HEK293 (cell line): ENCODE results near the gene AUH.

Experiments
- CTCF ChIA-PET: fragments of 350-600 bp; formaldehyde crosslinking; extraction: SDS; loops from one replicate; lab custom pipeline; 2021; ENCODE audit warnings: antibody characterized with exemption; lab: Yijun Ruan, JAX
- POLR2A ChIA-PET: fragments of 300-600 bp; formaldehyde crosslinking; extraction: SDS; loops from one replicate; lab custom pipeline; 2020; ENCODE audit warnings: antibody characterized with exemption, inconsistent platforms; lab: Yijun Ruan, JAX
- H3K27ac ChIP-seq: fragments of 200-500 bp; sonication (Bioruptor generic); 2 replicates; pipeline ENCODE4 v1.5.1; 2014; ENCODE audit warnings: low read depth, low read length, control low read depth, inconsistent platforms; ENCODE audit errors: extremely low read depth
- H3K36me3 ChIP-seq, 2 experiments: fragments of 200-500 bp in 1 of 2; sonication (Bioruptor generic) in 1 of 2; 1 replicate in 1 of 2; 2 replicates in 1 of 2; pipeline ENCODE4 v1.5.1; 2014 to 2017; ENCODE audit warnings: inconsistent platforms in 2 of 2, low read length in 2 of 2; ENCODE audit not compliant: control insufficient read depth in 2 of 2, insufficient read depth in 1 of 2
- H3K4me1 ChIP-seq: fragments of 200-500 bp; sonication (Bioruptor generic); 2 replicates; pipeline ENCODE4 v1.5.1; 2014; ENCODE audit warnings: mild to moderate bottlenecking, low read length, inconsistent platforms; ENCODE audit not compliant: control insufficient read depth, insufficient read depth
- H3K4me3 ChIP-seq: 2 replicates; pipeline ENCODE4 v1.5.1; 2011; ENCODE audit warnings: low read depth, mild to moderate bottlenecking, control low read depth, low read length, moderate library complexity
- H3K9me3 ChIP-seq: fragments of 200-500 bp; sonication (Bioruptor generic); 2 replicates; pipeline ENCODE4 v1.5.1; 2014; ENCODE audit warnings: low read depth, low read length, inconsistent platforms; ENCODE audit not compliant: control insufficient read depth, insufficient read depth
- HIC1 ChIP-seq: fragments of 450-650 bp; formaldehyde crosslinking; IDR thresholded peaks from 2 replicates; pipeline ENCODE4 v1.5.1; 2016; ENCODE audit warnings: missing biosample characterization, missing genetic modification characterization
- KLF7 ChIP-seq: fragments of 450-650 bp; formaldehyde crosslinking; IDR thresholded peaks from 2 replicates; pipeline ENCODE4 v1.5.1; 2016; ENCODE audit warnings: missing biosample characterization, missing genetic modification characterization, borderline replicate concordance
- MZF1 ChIP-seq: fragments of 450-650 bp; formaldehyde crosslinking; IDR thresholded peaks from 2 replicates; pipeline ENCODE4 v1.5.1; 2017; ENCODE audit warnings: missing biosample characterization, missing genetic modification characterization, borderline replicate concordance
- SCRT1 ChIP-seq: fragments of 450-650 bp; formaldehyde crosslinking; IDR thresholded peaks from 2 replicates; pipeline ENCODE4 v1.5.1; 2016; ENCODE audit warnings: missing biosample characterization, missing genetic modification characterization, borderline replicate concordance
- ZEB2 ChIP-seq: fragments of 450-650 bp; formaldehyde crosslinking; IDR thresholded peaks from 2 replicates; pipeline ENCODE4 v1.5.1; 2016; ENCODE audit warnings: missing biosample characterization, missing genetic modification characterization
- ZNF146 ChIP-seq: fragments of 450-650 bp; formaldehyde crosslinking; IDR thresholded peaks from 2 replicates; pipeline ENCODE4 v1.5.1; 2016; ENCODE audit warnings: missing biosample characterization, missing genetic modification characterization
- ZNF175 ChIP-seq: fragments of 450-650 bp; formaldehyde crosslinking; IDR thresholded peaks from 2 replicates; pipeline ENCODE4 v1.5.1; 2016; ENCODE audit warnings: missing biosample characterization, missing genetic modification characterization
- ZNF2 ChIP-seq: fragments of 450-650 bp; formaldehyde crosslinking; IDR thresholded peaks from 2 replicates; pipeline ENCODE4 v1.5.1; 2016; ENCODE audit warnings: missing biosample characterization, missing genetic modification characterization
- ZNF23 ChIP-seq: fragments of 450-650 bp; formaldehyde crosslinking; IDR thresholded peaks from 2 replicates; pipeline ENCODE4 v1.5.1; 2016; ENCODE audit warnings: missing biosample characterization, missing genetic modification characterization, borderline replicate concordance
- ZNF24 ChIP-seq: fragments of 450-650 bp; formaldehyde crosslinking; IDR thresholded peaks from 2 replicates; pipeline ENCODE4 v1.5.1; 2016; ENCODE audit warnings: missing biosample characterization, missing genetic modification characterization
- ZNF248 ChIP-seq: fragments of 450-650 bp; formaldehyde crosslinking; IDR thresholded peaks from 2 replicates; pipeline ENCODE4 v1.5.1; 2017; ENCODE audit warnings: missing biosample characterization, missing genetic modification characterization
- ZNF394 ChIP-seq: fragments of 450-650 bp; formaldehyde crosslinking; IDR thresholded peaks from 2 replicates; pipeline ENCODE4 v1.5.1; 2016; ENCODE audit warnings: missing biosample characterization, missing genetic modification characterization, mild to moderate bottlenecking, moderate library complexity, borderline replicate concordance
- ZNF416 ChIP-seq: fragments of 450-650 bp; formaldehyde crosslinking; IDR thresholded peaks from 2 replicates; pipeline ENCODE4 v1.5.1; 2016; ENCODE audit warnings: missing biosample characterization, missing genetic modification characterization
- ZNF514 ChIP-seq: fragments of 450-650 bp; formaldehyde crosslinking; IDR thresholded peaks from 2 replicates; pipeline ENCODE4 v1.5.1; 2016; ENCODE audit warnings: missing biosample characterization, missing genetic modification characterization
- ZNF658 ChIP-seq: fragments of 450-650 bp; formaldehyde crosslinking; IDR thresholded peaks from 2 replicates; pipeline ENCODE4; 2016; ENCODE audit warnings: missing biosample characterization, missing genetic modification characterization
- ZNF768 ChIP-seq: fragments of 450-650 bp; formaldehyde crosslinking; IDR thresholded peaks from 2 replicates; pipeline ENCODE4 v1.5.1; 2018; ENCODE audit warnings: missing biosample characterization, mild to moderate bottlenecking, missing genetic modification characterization
- ZNF791 ChIP-seq: fragments of 450-650 bp; formaldehyde crosslinking; IDR thresholded peaks from 2 replicates; pipeline ENCODE4 v1.5.1; 2016; ENCODE audit warnings: missing biosample characterization, missing genetic modification characterization
- ZSCAN16 ChIP-seq: fragments of 450-650 bp; formaldehyde crosslinking; IDR thresholded peaks from 2 replicates; pipeline ENCODE4 v1.5.1; 2016; ENCODE audit warnings: missing biosample characterization, missing genetic modification characterization
- ZSCAN23 ChIP-seq: fragments of 450-650 bp; formaldehyde crosslinking; IDR thresholded peaks from 2 replicates; pipeline ENCODE4 v1.5.1; 2016; ENCODE audit warnings: missing biosample characterization, missing genetic modification characterization
- ZSCAN4 ChIP-seq: fragments of 450-650 bp; formaldehyde crosslinking; IDR thresholded peaks from 2 replicates; pipeline ENCODE4 v1.5.1; 2017; ENCODE audit warnings: missing biosample characterization, missing genetic modification characterization
- TF ChIP-seq, protein P1 (sequence below): fragments of 450-650 bp; formaldehyde crosslinking; IDR thresholded peaks from 2 replicates; pipeline ENCODE4 v1.5.1; 2016; ENCODE audit warnings: missing biosample characterization, missing genetic modification characterization
- TF ChIP-seq, protein P2 (sequence below): fragments of 450-650 bp; formaldehyde crosslinking; IDR thresholded peaks from 2 replicates; pipeline ENCODE4; 2016; ENCODE audit warnings: missing biosample characterization, missing genetic modification characterization

AUH gene

GRCh38 chr9:91346644-91347043 is 15.1 kb downstream of the AUH start:
- POLR2A ChIA-PET, result no interaction called here
- Histone ChIP-seq H3K9me3 (no peaks in the 10 kb centered on the region), H3K4me1 (no peaks in the 10 kb centered on the region), H3K4me3 (no peak overlapping the region)
- TF ChIP-seq ZNF791 (no peak), ZNF514 (tag by site-specific recombination) (no peak), ZSCAN4 (tag by site-specific recombination) (no peak), ZSCAN23 (tag by site-specific recombination) (no peak), ZNF248 (tag by site-specific recombination) (no peak), ZNF658 (tag by site-specific recombination) (no peak), ZEB2 (tag by site-specific recombination) (no peak), MZF1 (no peak), HIC1 (no peak), ZNF768 (tag by site-specific recombination) (no peak), ZNF394 (no peak), ZNF2 (no peak), ZSCAN16 (tag by site-specific recombination) (no peak), ZNF24 (tag by site-specific recombination) (no peak), KLF7 (tag by site-specific recombination) (no peak), SCRT1 (tag by site-specific recombination) (no peak), ZNF146 (tag by site-specific recombination) (no peak), ZNF175 (tag by site-specific recombination) (no peak)
- TF ChIP-seq, protein P1, sequence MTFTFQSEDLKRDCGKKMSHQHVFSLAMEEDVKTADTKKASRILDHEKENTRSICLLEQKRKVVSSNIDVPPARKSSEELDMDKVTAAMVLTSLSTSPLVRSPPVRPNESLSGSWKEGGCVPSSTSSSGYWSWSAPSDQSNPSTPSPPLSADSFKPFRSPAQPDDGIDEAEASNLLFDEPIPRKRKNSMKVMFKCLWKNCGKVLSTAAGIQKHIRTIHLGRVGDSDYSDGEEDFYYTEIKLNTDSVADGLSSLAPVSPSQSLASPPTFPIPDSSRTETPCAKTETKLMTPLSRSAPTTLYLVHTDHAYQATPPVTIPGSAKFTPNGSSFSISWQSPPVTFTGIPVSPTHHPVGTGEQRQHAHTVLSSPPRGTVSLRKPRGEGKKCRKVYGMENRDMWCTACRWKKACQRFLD (tag by site-specific recombination), result no peak
- TF ChIP-seq, protein P2, sequence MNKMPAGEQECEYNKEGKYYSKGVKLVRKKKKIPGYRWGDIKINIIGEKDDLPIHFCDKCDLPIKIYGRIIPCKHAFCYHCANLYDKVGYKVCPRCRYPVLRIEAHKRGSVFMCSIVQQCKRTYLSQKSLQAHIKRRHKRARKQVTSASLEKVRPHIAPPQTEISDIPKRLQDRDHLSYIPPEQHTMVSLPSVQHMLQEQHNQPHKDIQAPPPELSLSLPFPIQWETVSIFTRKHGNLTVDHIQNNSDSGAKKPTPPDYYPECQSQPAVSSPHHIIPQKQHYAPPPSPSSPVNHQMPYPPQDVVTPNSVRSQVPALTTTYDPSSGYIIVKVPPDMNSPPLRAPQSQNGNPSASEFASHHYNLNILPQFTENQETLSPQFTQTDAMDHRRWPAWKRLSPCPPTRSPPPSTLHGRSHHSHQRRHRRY (tag by site-specific recombination), result no peak
- TF ChIP-seq, all 188 proteins: peak for 0
- Histone ChIP-seq H3K36me3 (peaks cover 0 to 21% of the 10 kb centered on the region in 2 experiments; a peak in 2 of 3 replicates), H3K27ac (no peak overlapping the region)
- CTCF ChIA-PET, result interaction anchor here (0.8 kb wide), 1 partner anchor 24 kb away, joined by 3 read pairs; no protein-coding TSS in a partner anchor

DNA sequence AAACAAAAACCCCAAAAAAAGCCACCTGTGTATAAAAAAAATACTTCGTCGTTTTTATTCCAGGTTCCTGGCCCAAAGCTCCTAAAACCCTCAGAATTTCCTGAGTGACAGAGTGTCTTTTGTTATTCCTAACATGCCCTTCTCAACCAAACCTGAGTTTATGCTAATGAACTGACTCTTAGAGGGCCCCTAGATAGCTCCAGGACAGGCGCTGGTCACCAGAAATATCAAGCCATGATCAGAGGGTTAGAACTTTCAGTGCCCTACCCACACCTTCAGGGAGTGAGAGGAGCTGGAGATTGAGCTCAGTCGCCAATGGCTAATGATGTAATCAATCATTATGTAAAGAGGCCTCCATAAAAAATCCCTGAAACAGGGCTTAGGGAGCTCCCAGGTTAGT is 15.7 kb downstream of the AUH start:
- ChIA-PET CTCF (interaction anchor here (0.8 kb wide), 1 partner anchor 23 kb away, joined by 3 read pairs; no protein-coding TSS in a partner anchor), POLR2A (no interaction called here)
- H3K36me3 ChIP-seq, result peaks cover 0 to 22% of the 10 kb centered on the region in 2 experiments; a peak in 2 of 3 replicates
- H3K4me1 ChIP-seq, result no peaks in the 10 kb centered on the region
- H3K4me3 ChIP-seq, result no peak overlapping the region
- no peaks in the 10 kb centered on the region for H3K9me3 ChIP-seq
- TF ChIP-seq ZNF416 (tag by site-specific recombination) (no peak), ZNF23 (tag by site-specific recombination) (no peak)
- TF ChIP-seq, all 188 proteins: peak for 0
- no peak overlapping the region for H3K27ac ChIP-seq
